A673 (cell line): ENCODE data around the gene TMPRSS6.

ENCODE experiments used
- CTCF ChIP-seq: fragments of 300-800, 200-600 bp; sonication (generic); conservative IDR thresholded peaks from 2 replicates; pipeline ENCODE4 v1.5.1; 2017; ENCODE audit warnings: low read depth, mild to moderate bottlenecking, antibody characterized with exemption, low read length, moderate library complexity, mixed read lengths
- EZH2 ChIP-seq: fragments of 200-600 bp; sonication (generic); IDR thresholded peaks from 2 replicates; pipeline ENCODE4 v1.6.1; 2017; ENCODE audit warnings: borderline replicate concordance, low read depth, mild to moderate bottlenecking, mixed read lengths, antibody characterized with exemption, low read length; ENCODE audit not compliant: poor library complexity, severe bottlenecking

GRCh38 chr22:37121887-37122591 is 12.5 kb upstream of the TMPRSS6 start:
- no peak for TF ChIP-seq CTCF
- no peak for TF ChIP-seq EZH2
